ENCODE measurements around the gene VN1R4. TPM values are rescaled to one million over a fixed set of nuclear protein-coding genes. Genes with fewer than 3 reads are reported as not detected.

Gene VN1R4, protein sequence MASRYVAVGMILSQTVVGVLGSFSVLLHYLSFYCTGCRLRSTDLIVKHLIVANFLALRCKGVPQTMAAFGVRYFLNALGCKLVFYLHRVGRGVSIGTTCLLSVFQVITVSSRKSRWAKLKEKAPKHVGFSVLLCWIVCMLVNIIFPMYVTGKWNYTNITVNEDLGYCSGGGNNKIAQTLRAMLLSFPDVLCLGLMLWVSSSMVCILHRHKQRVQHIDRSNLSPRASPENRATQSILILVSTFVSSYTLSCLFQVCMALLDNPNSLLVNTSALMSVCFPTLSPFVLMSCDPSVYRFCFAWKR
- total RNA-seq = not detected in 2 replicates

DNA sequence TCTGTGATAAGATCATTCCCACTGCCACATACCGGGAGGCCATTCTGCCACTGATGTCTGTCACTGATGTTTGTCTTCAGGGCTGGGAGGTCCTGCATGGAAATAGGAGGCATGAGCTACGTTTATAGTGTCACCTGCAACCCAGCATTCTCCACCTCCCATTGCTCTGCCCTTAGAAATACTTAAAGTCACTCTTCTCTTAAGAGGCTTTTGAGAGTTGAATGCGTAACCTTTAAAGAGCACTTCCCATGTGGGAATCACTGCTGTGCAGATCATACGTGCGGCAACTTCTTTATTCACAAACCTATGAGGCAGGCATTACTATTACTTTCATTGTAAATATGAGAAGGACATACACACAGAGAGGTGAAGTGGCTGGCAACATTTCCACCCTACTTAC, at the start of gene VN1R4:
Gene VN1R4 (minus strand): TSS at position 101 of the 400 bp plus-strand sequence. CDS start 58 bp downstream, at position 43.

DNA sequence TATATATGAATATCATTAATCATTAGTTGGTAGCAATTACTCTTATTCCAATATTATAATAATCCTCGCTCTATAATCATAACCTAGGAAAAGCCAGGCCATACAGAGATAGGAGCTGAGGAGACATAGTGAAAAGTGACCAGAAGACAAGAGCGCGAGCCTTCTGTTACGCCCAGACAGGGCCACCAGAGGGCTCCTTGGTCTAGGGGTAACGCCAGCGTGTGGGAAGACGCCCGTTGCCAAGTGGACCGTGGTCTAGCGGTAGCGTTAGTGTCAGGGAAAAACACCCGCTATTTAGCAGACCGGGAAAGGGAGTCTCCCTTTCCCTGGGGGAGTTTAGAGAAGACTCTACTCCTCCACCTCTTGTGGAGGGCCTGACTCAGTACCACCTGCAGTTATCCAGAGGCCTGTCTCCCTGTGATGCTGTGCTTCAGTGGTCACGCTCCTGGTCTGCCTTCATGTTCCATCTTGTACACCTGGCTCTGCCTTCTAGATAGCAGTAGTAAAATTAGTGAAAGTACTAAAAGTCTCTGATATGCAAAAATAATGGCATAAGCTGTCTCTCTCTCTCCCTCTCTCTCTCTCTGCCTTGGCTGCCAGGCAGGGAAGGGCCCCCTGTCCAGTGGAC, 9.7 kb downstream of the VN1R4 start, which contains the start of gene VN1R2:
Gene VN1R2 (plus strand): TSS at position 578 of the 628 bp plus-strand sequence. CDS start 84 bp downstream, outside the sequence.

DNA sequence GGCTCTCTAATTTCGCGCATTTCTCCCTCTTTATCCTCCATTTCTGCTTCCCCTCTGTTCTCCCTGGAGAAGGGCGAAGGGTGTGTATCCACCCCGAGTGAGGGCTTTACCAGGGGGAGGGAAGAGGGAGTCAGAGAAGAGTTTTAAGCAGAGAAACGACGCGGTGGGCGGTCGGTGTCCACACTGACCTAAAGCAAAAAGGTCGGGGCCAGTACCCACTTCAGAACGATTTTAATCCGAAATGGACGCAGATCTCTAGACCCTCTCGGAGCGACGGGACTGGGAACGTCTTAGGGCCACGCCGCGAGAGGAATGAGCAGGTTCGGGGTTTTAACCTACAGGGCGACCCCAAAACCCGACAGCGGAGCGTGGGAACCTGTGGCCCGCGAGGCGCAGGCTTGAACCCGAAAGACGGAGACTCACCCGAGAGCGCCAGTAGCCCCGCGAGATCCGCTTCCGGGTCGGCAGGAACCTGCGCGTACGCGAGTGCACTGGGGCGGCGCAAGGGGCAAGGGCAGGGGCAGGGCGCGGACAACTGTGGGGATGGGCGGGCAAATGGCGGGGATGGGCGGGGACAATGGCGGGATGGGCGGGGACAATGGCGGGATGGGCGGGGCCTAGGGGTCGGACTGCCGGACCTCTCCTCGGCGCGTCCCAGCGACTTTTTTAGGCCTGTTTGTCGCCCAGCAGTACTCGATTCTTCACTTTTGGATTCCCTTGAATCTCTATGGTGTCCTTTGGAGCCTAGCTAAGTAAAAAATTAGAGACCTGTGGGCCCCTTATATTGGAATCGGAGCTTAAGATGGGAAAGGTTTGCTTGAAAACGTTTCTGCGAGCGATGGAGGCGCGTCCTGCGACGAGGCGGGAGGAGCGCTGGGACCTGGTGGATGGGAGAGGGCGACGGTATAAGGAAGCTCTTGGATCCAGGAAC, 12.8 kb downstream of the VN1R4 start, which contains the start of gene ZNF677:
Gene ZNF677 (minus strand): TSS at position 463 of the 931 bp plus-strand sequence. CDS start 3,323 bp downstream, outside the sequence.

Other genes with a start within 250 kb of the VN1R4 start
- gene ERVV-2, start 223.0 kb downstream of the VN1R4 start, total RNA-seq = not detected in 2 replicates
- 7.3 and 12.7 TPM in 2 replicates for gene ZNF160, start 164.3 kb downstream of the VN1R4 start, total RNA-seq
- gene ZNF415, start 134.8 kb downstream of the VN1R4 start, total RNA-seq = 0.84 and 2.3 TPM in 2 replicates
- 1.3 and 1.7 TPM in 2 replicates for gene ZNF347, start 108.7 kb downstream of the VN1R4 start, total RNA-seq
- 0.85 and 4.6 TPM in 2 replicates for gene ZNF665, start 74.4 kb downstream of the VN1R4 start, total RNA-seq
- 3.9 and 7.7 TPM in 2 replicates for gene ZNF677, start 12.8 kb downstream of the VN1R4 start, total RNA-seq
- not detected in 2 replicates for gene VN1R2, start 9.4 kb downstream of the VN1R4 start, total RNA-seq
- gene ZNF845, start 66.0 kb upstream of the VN1R4 start, total RNA-seq = 3.3 and 4.4 TPM in 2 replicates
- 3.7 and 4.8 TPM in 2 replicates for gene ZNF525, start 98.0 kb upstream of the VN1R4 start, total RNA-seq
- 3.5 and 5.1 TPM in 2 replicates for gene ZNF765, start 127.4 kb upstream of the VN1R4 start, total RNA-seq
- 7.2 and 7.3 TPM in 2 replicates for gene ZNF761, start 164.3 kb upstream of the VN1R4 start, total RNA-seq
- gene ZNF813, start 200.0 kb upstream of the VN1R4 start, total RNA-seq = 1.3 and 3.1 TPM in 2 replicates

Measured in airway epithelial cell (primary cell).